Memory B cell (primary cell): Measurements from ENCODE around the gene ESAM.
A peak's percentile ranks its signal among the peaks of the same experiment; 100 is the strongest.

Experiments used
- ATAC-seq: fragments of 150-1000 bp; cut with Tn5 transposase; 2 replicates; pipeline ENCODE4 v1.10.0; 2021; ENCODE audit warnings: low read depth, mild to moderate bottlenecking, moderate library complexity
- DNase-seq, 2 donors: peaks; one replicate each; pipeline ENCODE4 v3.0.0; 2022; ENCODE audit warnings: low spot score in 2 of 2
- H3K27ac Mint-ChIP-seq: one replicate; pipeline ENCODE4 v1.8.0; 2022; ENCODE audit warnings: mild to moderate bottlenecking, moderate library complexity, mixed read lengths
- H3K27me3 Mint-ChIP-seq: one replicate; pipeline ENCODE4 v1.8.0; 2022; ENCODE audit warnings: mixed read lengths
- H3K36me3 Mint-ChIP-seq: one replicate; pipeline ENCODE4 v1.8.0; 2022; ENCODE audit warnings: mild to moderate bottlenecking, mixed read lengths
- H3K4me1 Mint-ChIP-seq: one replicate; pipeline ENCODE4 v1.8.0; 2022; ENCODE audit warnings: mixed read lengths
- H3K4me3 Mint-ChIP-seq: one replicate; pipeline ENCODE4 v1.8.0; 2022; ENCODE audit warnings: mild to moderate bottlenecking, moderate library complexity, mixed read lengths
- H3K9me3 Mint-ChIP-seq: one replicate; pipeline ENCODE4 v1.8.0; 2022; ENCODE audit warnings: mixed read lengths

Gene ESAM

GRCh38 chr11:124718801-124719200 is 43.3 kb downstream of the ESAM start:
- H3K36me3 Mint-ChIP-seq = peaks cover 6% of the 10 kb centered on the region
- H3K4me3 Mint-ChIP-seq = no peak overlapping the region
- peaks cover 34% of the 10 kb centered on the region for H3K27me3 Mint-ChIP-seq
- ATAC-seq = no peak
- DNase-seq = no peak
- no peak overlapping the region for H3K27ac Mint-ChIP-seq
- peaks cover 10% of the 10 kb centered on the region for H3K4me1 Mint-ChIP-seq
- H3K9me3 Mint-ChIP-seq = no peaks in the 10 kb centered on the region

GRCh38 chr11:124717786-124718651 is 44.1 kb downstream of the ESAM start:
- H3K27ac Mint-ChIP-seq = no peak overlapping the region
- peaks cover 6% of the 10 kb centered on the region for H3K36me3 Mint-ChIP-seq
- H3K27me3 Mint-ChIP-seq = peaks cover 30% of the 10 kb centered on the region
- no peak for DNase-seq
- ATAC-seq = peak; percentile 53
- no peaks in the 10 kb centered on the region for H3K9me3 Mint-ChIP-seq
- peaks cover 10% of the 10 kb centered on the region for H3K4me1 Mint-ChIP-seq
- peak overlapping the region; percentile 69 for H3K4me3 Mint-ChIP-seq

GRCh38 chr11:124717421-124717785 is 44.7 kb downstream of the ESAM start:
- H3K4me1 Mint-ChIP-seq = peaks cover 10% of the 10 kb centered on the region
- DNase-seq (no peak), ATAC-seq (no peak)
- peak overlapping the region; percentile 69 for H3K4me3 Mint-ChIP-seq
- H3K36me3 Mint-ChIP-seq = peaks cover 2% of the 10 kb centered on the region
- peaks cover 24% of the 10 kb centered on the region for H3K27me3 Mint-ChIP-seq
- H3K9me3 Mint-ChIP-seq = no peaks in the 10 kb centered on the region
- no peak overlapping the region for H3K27ac Mint-ChIP-seq

- no peak for ATAC-seq
- Mint-ChIP-seq H3K4me3 (no peak overlapping the region), H3K4me1 (peaks cover 10% of the 10 kb centered on the region), H3K27ac (no peak overlapping the region), H3K9me3 (no peaks in the 10 kb centered on the region), H3K36me3 (peaks cover 2% of the 10 kb centered on the region), H3K27me3 (peaks cover 20% of the 10 kb centered on the region)
- DNase-seq = no peak
Measured at GRCh38 chr11:124716591-124716990, 45.5 kb downstream of the ESAM start.

GRCh38 chr11:124712392-124712791 is 49.7 kb downstream of the ESAM start:
- no peak overlapping the region for H3K4me3 Mint-ChIP-seq
- peaks cover 8% of the 10 kb centered on the region for H3K27me3 Mint-ChIP-seq
- ATAC-seq = no peak
- peaks cover 9% of the 10 kb centered on the region for H3K36me3 Mint-ChIP-seq
- peaks cover 5% of the 10 kb centered on the region for H3K9me3 Mint-ChIP-seq
- H3K4me1 Mint-ChIP-seq = peaks cover under 1% of the 10 kb centered on the region
- DNase-seq = no peak
- H3K27ac Mint-ChIP-seq = no peak overlapping the region

GRCh38 chr11:124707829-124708228 is 54.3 kb downstream of the ESAM start:
- no peak for ATAC-seq
- H3K27ac Mint-ChIP-seq = no peak overlapping the region
- H3K4me1 Mint-ChIP-seq = no peaks in the 10 kb centered on the region
- no peak overlapping the region for H3K4me3 Mint-ChIP-seq
- H3K36me3 Mint-ChIP-seq = peaks cover 20% of the 10 kb centered on the region
- H3K9me3 Mint-ChIP-seq = peaks cover 8% of the 10 kb centered on the region
- H3K27me3 Mint-ChIP-seq = peaks cover 4% of the 10 kb centered on the region
- no peak for DNase-seq
